K562 (cell line): ENCODE results near the gene ITGA2B.

ENCODE experiments used
- SMAD1 ChIP-seq: fragments of 150-350 bp; IDR thresholded peaks from 2 replicates; pipeline ENCODE4 v1.6.1; 2014; ENCODE audit warnings: low read length, low read depth; ENCODE audit not compliant: partially characterized antibody
- TCF7L2 ChIP-seq: fragments of 150-350 bp; IDR thresholded peaks from 2 replicates; pipeline ENCODE4 v1.6.1; 2016; ENCODE audit warnings: low read depth, mild to moderate bottlenecking, low read length, moderate library complexity
- YY1 ChIP-seq, 3 experiments: IDR thresholded peaks; 2 replicates each; pipeline ENCODE4 v1.6.1; 2011; ENCODE audit warnings: low read length in 2 of 3, mild to moderate bottlenecking in 2 of 3, moderate library complexity in 2 of 3, borderline replicate concordance in 1 of 3, control low read depth in 1 of 3, low read depth in 1 of 3; ENCODE audit not compliant: insufficient read depth in 3 of 3, insufficient replicate concordance in 2 of 3, control insufficient read depth in 1 of 3, insufficient read length in 1 of 3; ENCODE audit errors: extremely low read depth in 1 of 3
- TF ChIP-seq, protein P1 (sequence below): sonication (generic); formaldehyde crosslinking; IDR thresholded peaks from 2 replicates; pipeline ENCODE4 v1.8.0; 2022; ENCODE audit warnings: mild to moderate bottlenecking, missing genetic modification reagents, borderline replicate concordance

DNA sequence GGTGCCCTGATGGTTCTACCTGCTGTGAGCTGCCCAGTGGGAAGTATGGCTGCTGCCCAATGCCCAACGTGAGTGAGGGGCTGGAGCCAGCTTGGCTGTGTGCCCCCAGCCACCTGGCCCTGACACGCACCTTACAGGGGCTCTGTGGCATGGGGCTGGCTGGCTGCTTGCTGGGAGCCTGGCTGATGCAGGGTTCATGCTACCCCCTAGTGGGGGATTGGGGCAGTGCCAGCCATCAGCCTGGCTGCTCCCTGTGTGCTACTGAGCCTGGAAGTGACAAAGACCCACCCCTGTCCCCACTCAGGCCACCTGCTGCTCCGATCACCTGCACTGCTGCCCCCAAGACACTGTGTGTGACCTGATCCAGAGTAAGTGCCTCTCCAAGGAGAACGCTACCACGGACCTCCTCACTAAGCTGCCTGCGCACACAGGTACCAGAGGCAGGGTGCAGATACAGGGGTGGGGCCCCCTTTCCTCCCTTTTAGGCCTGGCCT is 38.7 kb downstream of the ITGA2B start:
- TF ChIP-seq SMAD1 (no peak), YY1 (IDR thresholded peaks at IDR 0.05; ENCODE audit: borderline replicate concordance in 1 of 3, control insufficient read depth in 1 of 3, extremely low read depth in 1 of 3, insufficient read depth in 3 of 3, insufficient read length in 1 of 3, insufficient replicate concordance in 2 of 3, low read depth in 1 of 3, low read length in 2 of 3) (peak in 1 of 3 experiments; percentile 27), TCF7L2 (no peak)
- TF ChIP-seq, protein P1, sequence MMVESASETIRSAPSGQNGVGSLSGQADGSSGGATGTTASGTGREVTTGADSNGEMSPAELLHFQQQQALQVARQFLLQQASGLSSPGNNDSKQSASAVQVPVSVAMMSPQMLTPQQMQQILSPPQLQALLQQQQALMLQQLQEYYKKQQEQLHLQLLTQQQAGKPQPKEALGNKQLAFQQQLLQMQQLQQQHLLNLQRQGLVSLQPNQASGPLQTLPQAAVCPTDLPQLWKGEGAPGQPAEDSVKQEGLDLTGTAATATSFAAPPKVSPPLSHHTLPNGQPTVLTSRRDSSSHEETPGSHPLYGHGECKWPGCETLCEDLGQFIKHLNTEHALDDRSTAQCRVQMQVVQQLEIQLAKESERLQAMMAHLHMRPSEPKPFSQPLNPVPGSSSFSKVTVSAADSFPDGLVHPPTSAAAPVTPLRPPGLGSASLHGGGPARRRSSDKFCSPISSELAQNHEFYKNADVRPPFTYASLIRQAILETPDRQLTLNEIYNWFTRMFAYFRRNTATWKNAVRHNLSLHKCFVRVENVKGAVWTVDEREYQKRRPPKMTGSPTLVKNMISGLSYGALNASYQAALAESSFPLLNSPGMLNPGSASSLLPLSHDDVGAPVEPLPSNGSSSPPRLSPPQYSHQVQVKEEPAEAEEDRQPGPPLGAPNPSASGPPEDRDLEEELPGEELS (CRISPR knock-in tag) = no peak
